Left renal cortex interstitium (tissue), 4 donors: ENCODE data around the gene XRN2. TPM values are rescaled to one million over a fixed set of nuclear protein-coding genes. Genes with fewer than 3 reads are reported as not detected.
"Not testable (repeated sequence)": the region's sequence is repeated elsewhere in the genome, so short reads cannot be mapped to it uniquely, and the experiment has no call there.

Source experiments
- DNase-seq, 4 donors: peaks; one replicate each; pipeline ENCODE4 v3.0.0-alpha.2; 2013; ENCODE audit warnings: low read depth in 4 of 4, low spot score in 2 of 4, missing footprints in 1 of 4
- polyA plus RNA-seq, 4 donors: library from polyadenylated mRNA; unstranded; fragments of 120-200 nt; gene quantifications; one replicate each; pipeline ENCODE4 v1.2.1, GENCODE V29; 2013; ENCODE audit not compliant: insufficient read length in 4 of 4

XRN2 gene
- polyA plus RNA-seq, 4 donors, result 91.0 to 105 (median 95.3) TPM

GRCh38 chr20:21411725-21412124 lies 108.6 kb downstream of the XRN2 start:
- DNase-seq, result no peak

GRCh38 chr20:21413996-21414395 lies 110.9 kb downstream of the XRN2 start:
- not testable (repeated sequence) for DNase-seq

GRCh38 chr20:21419147-21419546 lies 116.0 kb downstream of the XRN2 start:
- not testable (repeated sequence) for DNase-seq

DNA sequence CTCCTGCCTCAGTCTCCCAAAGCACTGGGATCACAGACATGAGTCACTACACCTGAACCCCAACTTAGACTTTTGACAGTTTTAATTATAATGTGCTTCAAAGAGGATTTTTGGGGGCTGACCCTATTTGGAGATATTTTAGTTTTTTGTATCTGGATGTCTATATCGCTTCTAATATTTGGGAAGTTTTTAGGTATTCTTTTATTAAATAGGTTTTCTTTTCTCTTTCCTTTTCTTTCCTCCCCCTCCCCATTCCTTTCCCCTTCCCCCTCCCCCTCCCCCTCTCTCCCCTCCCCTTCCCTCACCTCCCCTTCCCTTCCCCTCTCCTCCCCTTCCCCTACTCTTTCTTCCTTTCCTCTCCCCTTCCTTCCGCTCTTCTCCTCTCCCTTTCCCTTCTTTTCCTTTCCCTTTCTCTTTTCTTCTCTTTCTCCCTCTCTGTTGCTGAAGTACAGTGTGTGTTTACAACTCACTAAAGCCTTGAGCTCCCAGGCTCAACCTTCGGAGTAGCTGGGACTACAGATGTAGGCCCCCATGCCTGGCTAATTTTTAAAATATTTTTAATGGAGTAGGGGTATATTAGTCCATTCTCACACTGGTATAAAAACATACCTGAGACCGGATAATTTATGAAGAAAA lies 118.6 kb downstream of the XRN2 start:
- no peak for DNase-seq

GRCh38 chr20:21423712-21424111 lies 120.6 kb downstream of the XRN2 start:
- not testable (repeated sequence) for DNase-seq

DNA sequence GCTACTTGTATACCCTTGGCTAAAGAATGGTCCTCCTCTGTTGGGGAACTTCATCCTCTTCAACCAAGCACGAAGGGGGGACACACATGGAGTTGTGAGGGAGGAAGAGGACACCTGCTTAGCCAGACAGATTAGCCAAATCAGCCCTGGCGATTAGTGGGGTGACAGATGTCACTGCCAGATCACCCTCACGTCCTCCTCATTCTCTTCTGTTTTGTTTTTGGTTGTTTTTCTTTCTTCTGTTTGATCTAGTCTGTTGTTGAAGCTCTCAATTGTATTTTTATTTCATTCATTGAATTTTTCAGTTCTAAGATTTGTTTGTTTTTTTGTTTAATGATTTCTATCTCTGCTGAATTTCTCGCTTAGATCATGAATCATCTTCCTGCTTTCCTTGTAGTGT lies 121.7 kb downstream of the XRN2 start:
- no peak for DNase-seq

DNA sequence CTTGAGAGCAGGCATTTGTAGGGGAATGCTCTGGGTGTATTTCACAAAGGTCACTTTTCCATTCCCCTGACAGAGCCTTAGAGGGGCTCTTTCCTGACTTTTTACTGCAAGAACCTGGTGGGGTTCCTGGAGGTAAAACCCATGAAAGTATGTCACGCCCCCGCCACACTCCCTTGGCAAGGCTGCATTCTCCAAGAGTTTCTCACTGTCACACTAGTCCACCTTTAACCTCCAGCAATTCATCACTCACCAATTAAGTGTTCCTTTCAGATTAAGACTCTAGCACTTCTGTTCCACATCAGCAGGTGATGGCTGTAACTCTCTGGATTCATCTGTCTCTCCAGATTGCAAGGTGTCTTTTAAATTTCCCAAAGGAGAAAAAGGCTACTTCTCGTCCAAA lies 126.9 kb downstream of the XRN2 start:
- DNase-seq, result peak; percentile 18 to 44 (median 19)

- DNase-seq, result no peak
Observed at GRCh38 chr20:21432911-21433310, 129.8 kb downstream of the XRN2 start.

DNA sequence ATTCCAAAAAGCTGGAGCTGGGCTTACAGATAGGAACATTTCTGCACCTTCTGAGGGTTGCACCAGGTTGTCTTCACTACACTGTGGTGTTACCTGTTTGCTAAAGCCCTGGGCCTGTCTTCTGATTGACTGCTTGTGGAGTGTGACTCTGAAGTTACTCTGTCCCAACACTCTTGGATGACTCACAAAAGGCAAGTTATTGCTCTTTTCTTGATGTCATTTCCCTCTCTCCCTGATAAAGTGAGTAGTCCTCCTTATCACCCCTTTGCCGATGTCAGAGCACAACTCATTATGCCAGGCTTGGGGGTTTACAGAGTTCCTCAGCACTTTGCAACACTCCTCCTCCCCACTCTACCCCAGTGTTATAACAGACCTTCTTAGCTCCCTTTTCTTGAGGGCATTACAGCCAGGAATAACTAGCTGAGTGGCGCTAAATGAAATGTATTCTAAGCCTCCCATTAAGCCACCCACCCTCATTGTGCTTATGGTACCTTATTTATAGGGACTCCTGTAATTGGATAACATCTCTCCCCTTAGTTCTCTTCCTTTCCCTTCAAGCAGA lies 130.3 kb downstream of the XRN2 start:
- DNase-seq, result no peak

DNA sequence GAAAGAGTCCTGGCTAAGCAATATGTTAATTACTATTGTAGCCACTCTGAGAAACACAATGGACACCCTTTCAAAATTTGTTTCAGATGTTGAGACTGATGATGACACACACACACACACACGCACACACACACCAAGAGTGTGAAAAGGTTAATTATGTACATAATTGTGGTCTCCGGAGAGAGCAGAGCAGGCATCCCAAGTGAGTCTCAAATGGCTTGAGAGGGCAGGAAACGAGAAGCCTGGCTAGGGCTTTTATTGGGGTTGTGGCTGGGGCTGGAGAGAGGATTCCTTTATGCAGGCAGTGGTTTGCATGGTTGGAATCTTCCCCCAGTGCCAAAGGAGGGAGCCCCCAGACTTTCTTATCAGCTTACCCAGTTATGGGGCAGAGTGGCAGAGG lies 132.4 kb downstream of the XRN2 start:
- no peak for DNase-seq

DNA sequence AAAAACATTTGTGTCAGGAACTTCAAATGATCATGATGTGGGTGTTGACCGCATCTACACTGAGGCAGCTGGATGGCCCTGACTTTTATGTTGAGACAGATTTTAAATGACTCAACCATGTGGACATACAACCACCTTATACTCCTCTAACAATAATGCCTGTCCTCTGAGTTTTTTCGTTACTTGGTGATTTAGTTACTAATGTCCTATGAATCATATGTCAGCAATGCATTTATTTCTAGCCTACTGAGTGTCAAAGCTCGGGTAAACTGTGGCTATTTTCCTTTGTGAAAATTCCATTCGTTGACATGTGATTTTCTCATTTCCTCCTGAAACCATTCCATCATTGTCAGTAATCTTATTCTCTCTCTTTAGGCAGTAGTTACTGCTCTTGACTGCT lies 133.1 kb downstream of the XRN2 start:
- no peak for DNase-seq

- no peak for DNase-seq
Observed at GRCh38 chr20:21437248-21437647, 134.1 kb downstream of the XRN2 start.

DNA sequence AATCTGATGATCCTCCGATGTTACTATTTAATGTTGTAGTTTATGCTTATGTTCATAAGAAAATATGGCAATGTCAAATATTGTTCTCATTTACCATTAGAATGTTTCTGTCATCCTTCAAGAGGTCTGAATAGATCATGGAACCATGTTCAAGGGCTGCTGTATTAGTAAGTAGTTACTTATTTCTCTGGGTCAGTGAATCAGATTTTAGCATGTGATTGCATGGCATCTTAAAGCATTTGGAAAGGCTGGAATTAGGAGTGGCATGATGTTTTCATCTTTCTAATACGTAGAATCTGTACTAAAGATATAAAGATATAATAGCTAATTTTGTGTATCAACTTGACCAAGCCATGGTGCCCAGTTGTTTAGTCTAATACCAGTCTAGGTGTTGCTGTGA lies 134.7 kb downstream of the XRN2 start:
- no peak for DNase-seq

Other genes with a start within 250 kb of the XRN2 start
- not detected for gene LINC00237, start 197.0 kb upstream of the XRN2 start, polyA plus RNA-seq
- 10 to 100 TPM; 33.6 to 38.1 (median 36.0) TPM for gene KIZ, start 177.2 kb upstream of the XRN2 start, polyA plus RNA-seq
- not detected for gene NKX2-4, start 94.2 kb downstream of the XRN2 start, polyA plus RNA-seq
- under 1 TPM in 1 of 4 donors, not detected in 3; 0.06 TPM for gene NKX2-2, start 210.7 kb downstream of the XRN2 start, polyA plus RNA-seq